PC-9 (cell line): ENCODE data around the gene CUL3.

Experiments used
- EZH2 ChIP-seq: fragments of 200-600 bp; sonication (generic); IDR thresholded peaks from 2 replicates; pipeline ENCODE4 v1.8.0; 2017; ENCODE audit warnings: antibody characterized with exemption, low read depth
- TF ChIP-seq, protein P1 (sequence below): fragments of 200-600 bp; sonication (generic); conservative IDR thresholded peaks from 2 replicates; pipeline ENCODE4 v1.6.1; 2017; ENCODE audit warnings: mixed run types, antibody characterized with exemption, mild to moderate bottlenecking, moderate library complexity

DNA sequence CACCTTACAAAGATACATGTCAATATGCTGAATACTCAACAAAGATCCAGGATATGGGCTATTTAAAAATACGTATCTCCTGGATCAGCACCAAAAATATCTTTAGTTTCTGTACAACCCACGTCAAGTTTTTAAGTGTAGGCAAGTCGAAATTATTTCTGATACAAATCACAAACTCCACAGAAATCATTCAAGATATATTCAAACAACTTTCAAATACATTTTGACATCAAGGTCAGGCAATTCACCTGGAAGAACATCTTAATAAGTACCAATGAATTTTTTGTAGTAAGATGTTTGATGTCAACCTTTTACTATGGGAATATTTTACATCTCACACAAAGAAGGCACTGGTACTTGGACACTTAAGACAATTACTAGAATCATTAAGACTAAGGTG is 86.2 kb downstream of the CUL3 start:
- TF ChIP-seq, protein P1, sequence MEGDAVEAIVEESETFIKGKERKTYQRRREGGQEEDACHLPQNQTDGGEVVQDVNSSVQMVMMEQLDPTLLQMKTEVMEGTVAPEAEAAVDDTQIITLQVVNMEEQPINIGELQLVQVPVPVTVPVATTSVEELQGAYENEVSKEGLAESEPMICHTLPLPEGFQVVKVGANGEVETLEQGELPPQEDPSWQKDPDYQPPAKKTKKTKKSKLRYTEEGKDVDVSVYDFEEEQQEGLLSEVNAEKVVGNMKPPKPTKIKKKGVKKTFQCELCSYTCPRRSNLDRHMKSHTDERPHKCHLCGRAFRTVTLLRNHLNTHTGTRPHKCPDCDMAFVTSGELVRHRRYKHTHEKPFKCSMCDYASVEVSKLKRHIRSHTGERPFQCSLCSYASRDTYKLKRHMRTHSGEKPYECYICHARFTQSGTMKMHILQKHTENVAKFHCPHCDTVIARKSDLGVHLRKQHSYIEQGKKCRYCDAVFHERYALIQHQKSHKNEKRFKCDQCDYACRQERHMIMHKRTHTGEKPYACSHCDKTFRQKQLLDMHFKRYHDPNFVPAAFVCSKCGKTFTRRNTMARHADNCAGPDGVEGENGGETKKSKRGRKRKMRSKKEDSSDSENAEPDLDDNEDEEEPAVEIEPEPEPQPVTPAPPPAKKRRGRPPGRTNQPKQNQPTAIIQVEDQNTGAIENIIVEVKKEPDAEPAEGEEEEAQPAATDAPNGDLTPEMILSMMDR: no peak
- no peak for TF ChIP-seq EZH2
